HT-29 (cell line): ENCODE results near the gene ENTHD1. TPM values are rescaled to one million over a fixed set of nuclear protein-coding genes. Genes with fewer than 3 reads are reported as not detected.
"Not testable (repeated sequence)": the region's sequence is repeated elsewhere in the genome, so short reads cannot be mapped to it uniquely, and the experiment has no call there.

ENCODE experiments used
- DNase-seq: peaks from one replicate; pipeline ENCODE4 v3.0.0-alpha.2; 2015; ENCODE audit warnings: low spot score
- total RNA-seq: library from RNA; depleted of rRNA; stranded (reverse); fragments of >200 nt; shearing (Covaris generic); gene quantifications from 2 replicates; pipeline ENCODE4 v1.2.3, GENCODE V29; 2014

Gene ENTHD1
- total RNA-seq, 1 experiment from 2014 or later, result not detected

DNA sequence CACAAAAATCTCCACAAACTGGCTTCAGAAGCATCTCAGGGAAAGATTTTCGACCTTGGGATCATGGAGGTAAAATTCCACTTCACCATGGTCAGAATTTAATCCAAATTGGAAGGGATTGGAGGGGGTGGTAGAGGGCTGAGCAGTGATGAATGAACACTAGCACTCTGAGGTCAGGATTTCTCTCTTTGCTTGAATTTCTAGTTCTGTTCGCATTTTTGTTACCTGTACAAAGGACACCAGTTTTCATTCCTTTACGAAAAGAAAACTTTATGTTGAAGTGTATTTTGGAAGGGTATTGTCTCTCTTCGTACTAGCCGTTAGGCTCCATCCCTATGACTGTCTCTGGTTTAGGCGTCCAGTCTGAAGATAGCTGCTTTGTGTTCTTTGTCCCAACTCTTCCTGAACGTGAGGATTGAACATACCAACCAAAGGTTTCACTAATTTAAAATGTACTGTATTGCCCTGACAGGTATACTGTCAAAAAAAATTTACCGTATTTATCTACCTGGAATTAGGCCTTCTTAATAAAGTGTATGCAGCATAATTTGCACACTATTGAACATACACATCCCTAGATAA is 8.1 kb upstream of the ENTHD1 start:
- DNase-seq, result no peak

DNA sequence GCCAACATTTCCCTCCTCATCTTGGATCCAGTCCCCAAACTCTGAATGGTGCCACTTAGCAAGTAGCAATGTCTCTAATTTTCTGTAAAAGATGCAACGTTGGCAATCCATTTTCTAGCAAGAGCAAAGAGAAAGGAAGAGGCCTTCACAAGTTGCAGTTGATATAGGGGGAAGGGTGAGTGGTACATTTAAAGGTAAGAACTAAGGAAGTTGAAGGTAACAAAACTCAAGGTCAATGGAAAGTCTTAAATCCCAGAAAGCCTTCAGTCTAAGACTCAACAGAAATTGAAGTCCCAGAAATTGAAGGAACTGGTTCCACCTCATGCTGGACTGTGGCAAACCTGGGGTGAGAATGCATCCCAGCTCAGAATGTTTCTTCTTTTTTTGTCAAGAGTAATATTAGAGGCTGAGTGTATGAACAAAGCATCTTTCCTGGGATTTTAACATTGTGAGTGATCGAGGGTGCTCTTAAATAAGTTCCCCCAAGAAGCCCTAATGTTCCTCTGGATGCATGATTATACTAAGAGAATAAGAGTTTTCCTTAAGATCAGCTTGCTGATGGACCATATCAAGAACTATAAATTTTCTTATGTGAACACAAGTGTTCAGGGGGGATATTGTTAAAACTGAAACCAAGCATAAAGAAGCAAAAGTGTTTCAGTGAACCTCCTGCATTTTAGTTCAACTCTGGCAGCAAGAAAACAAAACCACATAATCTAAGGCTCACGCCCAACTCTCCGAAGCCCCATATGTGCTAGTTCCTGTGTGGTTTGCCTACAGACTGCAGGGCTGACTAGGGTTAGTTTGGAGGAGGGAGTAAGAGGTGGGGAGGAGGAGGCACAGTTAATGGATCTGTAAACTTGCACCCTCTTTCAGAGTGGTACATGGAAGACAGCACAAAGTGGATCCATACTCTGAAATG is 7.0 kb upstream of the ENTHD1 start, which contains the start of gene GRAP2:
Gene GRAP2, plus strand, starts transcription at position 779 of the 922 bp plus-strand sequence. CDS start 46,023 bp downstream, outside the sequence.
- no peak for DNase-seq

DNA sequence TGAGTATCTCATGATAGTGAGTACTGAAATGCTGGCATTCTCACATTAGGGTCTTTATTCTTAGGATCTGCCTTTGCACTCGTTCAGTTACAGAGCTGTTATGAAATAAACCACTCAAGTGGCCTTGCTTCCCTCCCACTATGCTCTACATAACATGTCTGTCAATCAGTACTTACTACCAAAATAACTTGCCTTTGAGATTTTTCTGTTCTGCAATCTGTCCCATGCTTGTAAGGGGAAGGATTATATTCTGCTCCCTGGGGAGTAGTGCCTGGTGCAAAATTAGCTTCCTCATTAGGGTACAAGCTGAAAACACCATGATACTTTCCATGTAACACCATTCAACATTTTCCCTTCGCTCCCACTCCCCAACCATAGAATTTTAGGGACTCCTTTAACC is 5.4 kb upstream of the ENTHD1 start:
- no peak for DNase-seq

DNA sequence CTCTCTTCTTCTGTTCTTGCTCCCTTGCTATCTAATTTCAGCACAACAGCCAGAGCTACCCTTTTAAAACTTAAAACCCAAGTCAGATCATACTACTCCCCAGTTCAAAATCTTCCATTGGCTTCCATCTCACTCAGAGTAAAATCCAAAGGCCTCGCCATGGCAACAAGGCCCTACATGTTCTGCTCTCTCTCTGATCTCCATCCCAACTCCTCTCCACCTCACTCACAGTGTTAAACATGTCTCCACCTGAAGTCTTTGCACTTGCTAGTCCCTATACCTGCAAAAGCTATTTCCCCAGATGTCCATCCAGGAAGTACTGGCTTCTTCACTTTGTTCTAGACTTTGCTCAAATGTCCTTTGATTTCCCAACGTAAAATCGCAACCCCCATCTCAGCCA is 4.3 kb upstream of the ENTHD1 start:
- DNase-seq, result no peak

DNA sequence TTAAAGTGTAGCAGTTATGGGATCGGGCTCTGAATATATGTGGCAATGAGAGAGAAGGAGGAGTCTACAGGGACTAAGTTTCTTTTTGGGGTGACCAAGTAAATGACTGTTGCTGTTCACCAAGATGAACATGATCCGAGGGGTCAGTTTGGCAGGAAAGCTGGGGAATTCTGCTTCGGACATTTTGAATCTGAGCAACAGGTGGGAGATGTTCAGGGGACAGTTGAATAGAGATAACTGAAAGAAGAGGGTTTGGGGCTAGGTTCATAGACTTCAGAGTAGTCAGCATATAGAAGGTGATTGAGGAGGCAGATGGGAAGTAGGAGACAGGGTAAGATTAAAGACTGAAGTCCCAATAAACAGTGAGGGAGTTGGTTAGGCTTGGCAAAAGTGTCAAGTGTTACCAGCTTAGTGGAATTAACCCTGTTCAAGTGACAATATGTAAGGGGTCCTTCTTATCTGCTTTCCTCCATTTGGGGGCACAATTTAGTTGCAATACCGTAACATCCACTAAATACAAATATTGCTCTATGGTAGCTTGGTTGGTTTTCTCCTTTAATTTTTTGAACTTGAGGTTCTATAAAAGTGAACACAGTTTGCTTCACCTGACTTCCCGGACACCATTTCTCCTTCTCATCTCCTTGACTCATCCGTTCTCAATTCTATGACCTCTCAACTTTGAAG is 2.9 kb upstream of the ENTHD1 start:
- DNase-seq, result no peak

DNA sequence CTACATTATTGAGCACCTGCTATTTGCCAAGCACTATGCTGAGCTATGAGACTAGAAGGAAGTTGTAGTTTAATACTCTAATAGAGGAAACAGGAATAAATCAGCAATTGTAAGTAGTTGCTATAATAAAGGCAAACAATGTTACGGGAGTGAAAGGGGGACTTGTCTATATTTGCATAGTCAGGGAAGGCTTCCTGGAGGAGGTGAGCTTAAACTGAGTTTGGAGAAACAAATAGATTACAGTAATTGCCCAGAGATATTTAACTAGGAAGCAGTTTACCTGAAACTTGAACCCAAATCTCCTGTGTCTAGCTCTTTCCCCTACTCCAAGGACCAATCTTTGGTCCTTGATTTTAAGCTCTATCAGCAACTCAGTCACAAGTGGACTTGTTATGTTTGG is 2.1 kb upstream of the ENTHD1 start:
- DNase-seq, result no peak

DNA sequence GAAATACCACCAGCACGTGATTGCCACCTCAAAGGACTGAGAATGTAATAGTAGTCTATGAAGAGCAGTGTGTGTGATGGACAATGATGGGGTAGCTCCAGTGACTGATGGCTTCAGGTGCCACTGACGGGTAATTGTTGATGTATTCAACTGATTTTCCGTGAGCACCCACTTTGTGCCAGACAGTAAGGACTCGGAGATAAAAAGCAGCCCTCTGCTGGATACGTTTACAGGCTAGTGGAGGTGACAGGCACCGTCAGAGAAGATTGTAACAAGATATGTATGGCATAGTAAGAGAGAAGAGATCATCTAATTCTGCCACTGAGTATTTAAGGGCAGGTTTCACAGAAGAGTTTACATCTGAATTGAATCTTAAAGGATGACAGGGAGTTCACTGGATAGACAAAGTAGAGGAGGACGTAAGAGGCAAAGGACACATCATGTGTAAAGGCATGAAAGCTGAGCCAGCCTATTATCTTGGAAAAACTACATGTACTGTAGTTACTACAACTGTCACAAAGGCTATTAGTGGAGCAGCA is 1.1 kb upstream of the ENTHD1 start:
- DNase-seq, result no peak

DNA sequence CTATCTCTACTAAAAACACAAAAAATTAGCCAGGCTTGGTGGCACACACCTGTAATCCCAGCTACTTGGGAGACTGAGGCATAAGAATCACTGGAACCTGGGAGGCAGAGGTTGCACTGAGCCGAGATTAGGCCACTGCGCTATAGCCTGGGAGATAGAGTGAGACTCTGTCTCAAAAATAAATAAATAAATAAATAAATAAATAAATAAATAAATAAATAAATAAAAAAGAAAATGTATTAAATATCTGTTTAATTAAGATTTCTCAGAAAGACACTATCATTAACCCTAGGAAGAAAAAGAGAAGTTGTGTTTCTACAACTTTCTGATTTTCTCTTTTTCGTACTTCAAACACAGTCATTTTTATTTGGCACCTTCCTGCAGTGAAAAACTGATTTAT is 3.6 kb downstream of the ENTHD1 start:
- DNase-seq, result not testable (repeated sequence)

DNA sequence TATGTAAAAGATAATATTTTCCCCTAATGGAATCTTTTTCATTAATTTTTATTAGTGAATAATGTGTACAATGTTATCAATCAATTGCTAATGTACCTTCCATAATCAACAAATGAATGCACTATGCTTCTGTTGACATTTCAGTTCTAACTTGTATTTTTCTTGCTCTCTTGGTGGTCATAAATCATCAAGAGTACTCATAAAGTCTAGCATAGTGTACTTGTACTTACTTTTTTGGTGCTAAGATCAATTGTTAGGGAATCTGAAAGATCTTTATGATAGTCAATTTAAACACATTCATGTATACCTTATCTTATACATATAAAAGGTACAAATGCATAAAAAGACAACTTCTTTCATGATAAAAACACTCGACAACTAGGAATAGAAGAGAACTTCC is 10.5 kb downstream of the ENTHD1 start:
- no peak for DNase-seq

DNA sequence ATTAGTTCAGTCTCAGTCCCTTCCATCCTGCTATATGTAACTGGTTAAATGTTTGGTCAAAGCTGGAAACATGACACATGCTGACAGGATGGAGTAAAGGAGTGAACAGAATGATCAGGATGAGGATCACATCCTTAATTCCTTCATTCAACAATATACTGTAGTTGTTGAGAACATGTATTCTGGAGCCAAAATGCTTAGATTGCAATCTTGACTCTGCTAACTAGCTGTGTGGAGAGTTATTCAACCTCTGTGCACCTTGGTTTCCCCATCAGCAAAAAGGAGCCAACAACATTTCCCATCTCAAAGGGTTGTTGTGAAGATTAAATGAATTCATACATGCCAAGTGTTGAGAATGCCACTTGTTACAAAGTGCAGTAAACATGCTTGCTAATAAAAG is 12.8 kb downstream of the ENTHD1 start:
- DNase-seq, result no peak

DNA sequence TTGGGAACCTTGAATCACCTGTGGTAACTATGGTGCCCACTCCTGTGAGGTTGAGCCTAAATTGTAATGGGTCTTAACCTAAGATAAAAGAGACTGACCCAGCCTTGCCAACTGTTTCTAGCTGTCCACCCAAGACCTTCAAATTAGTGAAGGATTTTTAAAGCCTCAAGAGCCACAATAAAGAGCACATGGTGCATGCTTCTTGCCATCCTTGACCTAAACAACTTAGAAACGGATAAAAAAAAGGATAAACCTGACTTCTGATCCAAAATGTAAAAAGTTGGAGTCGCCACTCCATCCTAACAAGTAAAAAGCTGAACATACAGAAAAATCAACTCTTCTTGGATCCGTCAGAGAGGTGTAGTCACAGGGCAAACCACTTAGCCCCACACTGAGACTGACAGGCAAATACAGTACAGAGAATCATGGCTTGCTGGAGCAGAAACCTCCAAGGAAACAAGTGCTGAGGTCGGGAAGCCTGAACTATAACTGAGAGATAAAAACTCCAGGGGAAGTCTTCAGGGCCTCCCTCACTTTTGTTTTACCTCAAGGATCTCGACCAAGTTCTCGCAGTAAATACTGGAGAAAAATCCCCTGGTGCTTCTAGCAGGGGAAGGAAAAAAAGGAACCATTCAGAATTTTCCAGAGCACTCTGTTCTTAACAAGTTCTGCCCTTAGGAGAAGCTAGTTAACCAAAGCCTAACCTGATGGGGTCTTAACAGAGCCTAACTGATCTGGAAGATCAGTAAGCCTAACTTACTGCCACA is 16.3 kb downstream of the ENTHD1 start:
- DNase-seq, result no peak

DNA sequence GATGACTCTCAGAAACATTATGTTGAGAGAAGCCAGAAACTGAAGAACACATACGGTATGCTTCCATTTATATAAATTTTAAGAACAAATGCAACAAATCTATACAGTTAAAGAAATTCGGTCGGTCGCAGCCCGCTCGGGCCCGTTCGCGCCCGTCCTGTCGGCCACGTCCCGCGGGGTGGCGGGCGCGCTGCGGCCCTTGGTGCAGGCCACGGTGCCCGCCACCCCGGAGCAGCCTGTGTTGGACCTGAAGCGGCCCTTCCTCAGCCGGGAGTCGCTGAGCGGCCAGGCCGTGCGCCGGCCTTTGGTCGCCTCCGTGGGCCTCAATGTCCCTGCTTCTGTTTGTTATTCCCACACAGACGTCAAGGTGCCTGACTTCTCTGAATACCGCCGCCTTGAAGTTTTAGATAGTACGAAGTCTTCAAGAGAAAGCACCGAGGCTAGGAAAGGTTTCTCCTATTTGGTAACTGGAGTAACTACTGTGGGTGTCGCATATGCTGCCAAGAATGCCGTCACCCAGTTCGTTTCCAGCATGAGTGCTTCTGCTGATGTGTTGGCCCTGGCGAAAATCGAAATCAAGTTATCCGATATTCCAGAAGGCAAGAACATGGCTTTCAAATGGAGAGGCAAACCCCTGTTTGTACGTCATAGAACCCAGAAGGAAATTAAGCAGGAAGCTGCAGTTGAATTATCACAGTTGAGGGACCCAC is 18.2 kb downstream of the ENTHD1 start:
- not testable (repeated sequence) for DNase-seq

DNA sequence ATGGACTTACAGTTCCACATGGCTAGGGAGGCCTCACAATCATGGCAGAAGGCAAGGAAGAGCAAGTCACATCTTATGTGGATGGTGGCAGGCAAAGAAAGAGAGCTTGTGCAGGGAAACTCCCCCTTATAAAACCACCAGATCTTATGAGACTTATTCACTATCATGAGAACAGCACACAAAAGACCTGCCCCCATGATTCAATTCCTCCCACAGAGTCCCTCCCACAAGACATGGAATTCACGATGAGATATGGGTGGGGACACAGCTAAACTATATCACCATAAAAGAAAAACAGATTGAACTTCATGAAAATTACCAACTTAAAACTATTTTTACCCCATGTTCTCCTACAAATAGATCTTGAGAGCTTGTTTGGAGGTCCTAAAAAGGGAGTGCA is 19.6 kb downstream of the ENTHD1 start:
- DNase-seq, result no peak

DNA sequence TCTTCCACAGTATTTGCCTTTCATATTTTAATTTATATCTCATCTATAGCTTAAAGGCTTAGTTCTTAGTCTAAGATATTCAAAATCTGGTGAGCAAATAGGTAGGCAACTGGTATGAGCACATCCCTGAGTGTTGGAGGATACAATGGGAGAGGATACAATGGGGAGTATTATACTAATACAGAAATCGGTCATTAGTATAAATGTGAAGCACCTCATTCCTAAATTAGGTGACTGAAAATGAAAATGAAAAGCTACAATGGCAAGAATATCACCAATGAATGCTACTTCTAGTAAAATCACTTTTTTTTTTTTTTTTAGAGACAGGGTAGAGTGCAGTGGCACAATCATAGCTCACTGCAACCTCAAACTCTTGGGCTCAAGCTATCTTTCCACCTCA is 21.0 kb downstream of the ENTHD1 start:
- DNase-seq, result no peak

DNA sequence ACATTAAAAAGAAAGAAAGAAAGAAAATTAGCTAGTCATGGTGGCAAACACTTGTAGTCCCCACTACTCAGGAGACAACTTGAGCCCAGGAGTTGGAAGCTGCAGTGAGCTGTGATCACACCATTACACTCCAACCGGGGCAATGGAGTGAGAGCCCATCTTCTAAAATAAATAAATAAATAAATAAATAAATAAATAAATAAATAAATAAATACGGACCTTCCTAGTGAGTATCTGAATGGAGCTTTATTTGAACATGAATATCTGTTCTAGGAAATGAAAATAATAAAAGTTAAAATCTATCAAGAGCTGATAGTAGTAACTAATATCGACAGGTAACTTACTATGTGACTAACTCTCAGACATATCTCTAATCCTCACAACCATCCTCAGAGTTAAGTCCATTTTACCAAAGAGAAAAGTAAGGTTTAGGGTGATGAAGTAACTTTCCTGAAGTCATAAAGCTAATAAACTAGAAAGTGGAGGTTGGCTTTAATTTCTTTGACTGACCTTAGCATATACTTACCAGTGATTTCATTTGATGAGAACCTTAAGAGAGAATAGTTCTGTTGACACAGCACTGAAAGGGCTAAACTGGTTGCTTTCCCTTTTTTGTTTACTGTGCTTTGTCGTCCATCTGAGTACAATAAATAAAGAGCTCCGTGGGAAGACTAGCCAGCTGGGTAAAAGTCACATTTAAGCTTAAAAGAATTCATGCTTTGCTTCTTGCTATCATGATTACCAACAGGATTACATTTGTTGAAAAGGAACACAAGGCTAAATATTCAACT is 22.4 kb downstream of the ENTHD1 start:
- DNase-seq, result no peak

DNA sequence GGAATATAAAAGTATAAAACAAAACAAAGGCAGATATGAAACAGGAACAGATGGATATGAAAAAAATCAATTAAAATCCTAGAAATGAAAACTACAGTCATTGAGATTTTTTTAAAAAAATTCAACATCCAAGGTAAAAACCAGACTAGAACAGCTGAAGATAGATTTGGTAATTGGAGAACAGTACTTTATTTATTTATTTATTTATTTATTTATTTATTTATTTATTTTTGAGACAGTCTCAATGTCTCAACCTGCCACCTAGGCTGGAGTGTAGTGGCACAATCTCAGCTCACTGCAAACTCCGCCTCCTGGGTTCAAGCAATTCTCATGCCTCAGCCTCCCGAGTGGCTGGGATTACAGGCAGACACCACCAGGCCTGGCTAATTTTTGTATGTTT is 23.8 kb downstream of the ENTHD1 start:
- DNase-seq, result not testable (repeated sequence)

DNA sequence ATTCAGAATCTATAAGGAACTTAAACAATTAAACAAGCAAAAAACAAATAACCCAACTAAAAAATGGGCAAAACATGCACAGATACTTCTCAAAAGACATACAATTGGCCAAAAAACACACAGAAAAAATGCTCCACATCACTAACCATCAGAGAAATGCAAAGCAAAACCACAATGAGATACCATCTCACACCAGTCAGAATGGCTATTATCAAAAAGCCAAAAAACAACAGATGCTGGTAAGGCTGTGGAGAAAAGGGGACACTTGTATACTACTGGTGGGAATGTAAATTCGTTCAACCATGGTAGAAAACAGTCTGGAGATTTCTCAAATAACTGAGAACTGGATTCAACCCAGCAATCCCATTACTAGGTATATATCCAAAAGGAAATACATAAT is 24.8 kb downstream of the ENTHD1 start:
- DNase-seq, result no peak

DNA sequence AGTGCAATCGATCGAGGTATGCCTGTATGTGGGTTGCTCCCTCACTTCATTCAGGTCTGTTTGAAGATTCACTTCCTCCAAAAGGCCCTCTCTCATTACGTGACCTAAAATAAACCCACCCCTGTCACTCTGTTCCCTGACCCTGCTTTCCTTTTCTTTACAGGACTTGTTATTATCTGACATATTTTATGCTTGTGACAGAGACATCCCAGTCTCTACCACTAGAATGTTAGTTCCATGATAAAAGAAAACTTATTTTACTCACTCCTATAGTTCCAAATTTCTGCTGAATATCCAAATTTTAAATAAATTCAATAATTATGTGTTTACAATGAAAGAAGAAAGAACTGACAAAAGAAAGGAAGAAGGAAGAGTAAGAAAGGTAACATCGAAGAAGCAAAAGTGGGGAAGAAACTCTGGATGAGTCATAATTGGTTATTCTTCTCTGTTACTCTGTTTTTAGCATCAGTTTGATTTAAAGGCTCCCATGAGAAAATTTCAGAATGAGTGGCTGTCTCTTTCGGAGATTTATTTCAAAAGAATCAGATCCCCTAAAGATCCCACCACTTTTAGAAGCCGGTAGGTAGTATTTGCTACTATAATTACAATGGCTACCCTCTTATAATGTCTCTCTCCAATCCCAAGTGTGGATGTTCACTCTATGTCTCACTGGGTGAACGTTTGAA is 33.5 kb downstream of the ENTHD1 start:
- DNase-seq, result no peak

DNA sequence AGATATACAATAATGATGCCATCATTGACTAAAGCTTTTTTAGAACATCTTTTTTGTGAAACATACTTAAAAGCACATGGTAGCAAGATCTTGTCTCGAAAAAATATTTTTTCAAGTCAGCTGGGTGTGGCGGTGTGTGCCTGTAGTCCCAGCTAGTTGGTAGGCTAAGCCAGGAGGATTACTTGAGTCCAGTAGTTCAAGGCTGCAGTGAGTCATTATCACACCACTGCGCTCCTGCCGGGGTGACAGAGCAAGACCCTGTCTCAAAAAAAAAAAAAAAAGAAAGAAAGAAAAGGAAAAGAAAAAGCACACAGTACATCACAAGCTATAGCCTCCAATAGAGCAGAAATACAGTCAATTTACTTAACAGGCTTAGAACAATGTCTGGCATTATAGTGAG is 37.0 kb downstream of the ENTHD1 start:
- DNase-seq, result no peak
